SK-N-SH treated with all-trans-retinoic acid at 6 μM for 48 hours (cell line): ENCODE measurements around the gene TERC.

Experiments
- ATAC-seq: fragments of 200-7000 bp; cut with Tn5 transposase; 3 replicates; pipeline ENCODE4 v1.9.1; 2020; ENCODE audit warnings: mild to moderate bottlenecking, moderate library complexity
- ARNTL ChIP-seq: fragments of 450-650 bp; formaldehyde crosslinking; IDR thresholded peaks from 2 replicates; pipeline ENCODE4 v1.5.0; 2020; ENCODE audit warnings: low read depth, mild to moderate bottlenecking, moderate library complexity, borderline replicate concordance
- BACH2 ChIP-seq: fragments of 250-450 bp; sonication (Bioruptor Pico); IDR thresholded peaks from 2 replicates; pipeline ENCODE4 v1.9.0; 2021; ENCODE audit warnings: mild to moderate bottlenecking, borderline replicate concordance
- CREB5 ChIP-seq: fragments of 250-450 bp; sonication (Bioruptor Pico); IDR thresholded peaks from 2 replicates; pipeline ENCODE4 v1.5.1; 2020; ENCODE audit warnings: low read depth, mild to moderate bottlenecking, moderate library complexity
- ESRRG ChIP-seq: fragments of 250-450 bp; sonication (Bioruptor Pico); IDR thresholded peaks from 2 replicates; pipeline ENCODE4 v1.6.1; 2021; ENCODE audit warnings: mild to moderate bottlenecking
- GLIS3 ChIP-seq: fragments of 250-450 bp; sonication (Bioruptor Pico); IDR thresholded peaks from 2 replicates; pipeline ENCODE4 v1.5.0; 2020; ENCODE audit warnings: mild to moderate bottlenecking, moderate library complexity
- OSR1 ChIP-seq: fragments of 250-450 bp; sonication (Bioruptor Pico); IDR thresholded peaks from 2 replicates; pipeline ENCODE4 v1.8.0; 2022; ENCODE audit warnings: moderate library complexity, mild to moderate bottlenecking, inconsistent platforms
- POU6F1 ChIP-seq: fragments of 250-450 bp; sonication (Bioruptor Pico); IDR thresholded peaks from 2 replicates; pipeline ENCODE4 v1.8.0; 2021; ENCODE audit warnings: low read depth, mild to moderate bottlenecking, moderate library complexity, borderline replicate concordance
- PPARA ChIP-seq: fragments of 250-450 bp; sonication (Bioruptor Pico); IDR thresholded peaks from 2 replicates; pipeline ENCODE4 v1.5.0; 2020; ENCODE audit warnings: mild to moderate bottlenecking, borderline replicate concordance
- RARB ChIP-seq: fragments of 250-450 bp; sonication (Bioruptor Pico); IDR thresholded peaks from 2 replicates; pipeline ENCODE4 v1.8.0; 2021; ENCODE audit warnings: mild to moderate bottlenecking, moderate library complexity
- TCF4 ChIP-seq: fragments of 250-450 bp; sonication (Bioruptor Pico); IDR thresholded peaks from 2 replicates; pipeline ENCODE4 v1.8.0; 2021; ENCODE audit warnings: mild to moderate bottlenecking, moderate library complexity, borderline replicate concordance
- TOX ChIP-seq: fragments of 250-450 bp; sonication (Bioruptor Pico); IDR thresholded peaks from 2 replicates; pipeline ENCODE4 v1.8.0; 2021; ENCODE audit warnings: mild to moderate bottlenecking, moderate library complexity, borderline replicate concordance
- TSHZ2 ChIP-seq: fragments of 250-450 bp; sonication (Bioruptor Pico); IDR thresholded peaks from 2 replicates; pipeline ENCODE4 v1.5.0; 2020; ENCODE audit warnings: mild to moderate bottlenecking, moderate library complexity
- ZFP3 ChIP-seq: fragments of 250-450 bp; sonication (Bioruptor Pico); IDR thresholded peaks from 2 replicates; pipeline ENCODE4 v1.5.0; 2020; ENCODE audit warnings: mild to moderate bottlenecking, moderate library complexity
- ZNF565 ChIP-seq: fragments of 450-650 bp; formaldehyde crosslinking; conservative IDR thresholded peaks from 2 replicates; pipeline ENCODE4 v1.5.0; 2020; ENCODE audit warnings: low read depth, mild to moderate bottlenecking, moderate library complexity
- ZNF70 ChIP-seq: fragments of 450-650 bp; formaldehyde crosslinking; IDR thresholded peaks from 2 replicates; pipeline ENCODE4 v1.5.0; 2020; ENCODE audit warnings: mild to moderate bottlenecking, moderate library complexity
- ZNF8 ChIP-seq: fragments of 450-650 bp; formaldehyde crosslinking; IDR thresholded peaks from 2 replicates; pipeline ENCODE4 v1.5.0; 2020; ENCODE audit warnings: mild to moderate bottlenecking, moderate library complexity
- TF ChIP-seq, protein P1 (sequence below): fragments of 250-450 bp; sonication (Bioruptor Pico); IDR thresholded peaks from 2 replicates; pipeline ENCODE4 v1.5.1; 2021; ENCODE audit warnings: mild to moderate bottlenecking, moderate library complexity

TERC gene

DNA sequence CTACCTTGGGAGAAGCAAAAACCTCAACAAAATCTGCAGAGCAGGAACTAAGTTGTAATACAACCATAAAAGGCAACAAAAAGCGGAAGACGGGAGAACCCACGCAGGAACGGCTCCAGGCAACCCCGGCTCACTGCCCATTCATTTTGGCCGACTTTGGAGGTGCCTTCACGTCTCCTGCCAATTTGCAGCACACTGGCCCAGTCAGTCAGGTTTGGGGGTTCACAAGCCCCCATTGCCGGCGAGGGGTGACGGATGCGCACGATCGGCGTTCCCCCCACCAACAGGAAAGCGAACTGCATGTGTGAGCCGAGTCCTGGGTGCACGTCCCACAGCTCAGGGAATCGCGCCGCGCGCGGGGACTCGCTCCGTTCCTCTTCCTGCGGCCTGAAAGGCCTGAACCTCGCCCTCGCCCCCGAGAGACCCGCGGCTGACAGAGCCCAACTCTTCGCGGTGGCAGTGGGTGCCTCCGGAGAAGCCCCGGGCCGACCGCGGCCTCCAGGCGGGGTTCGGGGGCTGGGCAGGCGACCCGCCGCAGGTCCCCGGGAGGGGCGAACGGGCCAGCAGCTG, 463 bp downstream of the TERC start:
- no peak for TF ChIP-seq ZNF8
- no peak for TF ChIP-seq ESRRG (CRISPR knock-in tag)
- TF ChIP-seq POU6F1: no peak
- TF ChIP-seq ZNF565 (CRISPR knock-in tag): 0 out of 2 replicates have a peak, but pooled peaks have one; percentile 18
- ATAC-seq: peak; percentile 32

DNA sequence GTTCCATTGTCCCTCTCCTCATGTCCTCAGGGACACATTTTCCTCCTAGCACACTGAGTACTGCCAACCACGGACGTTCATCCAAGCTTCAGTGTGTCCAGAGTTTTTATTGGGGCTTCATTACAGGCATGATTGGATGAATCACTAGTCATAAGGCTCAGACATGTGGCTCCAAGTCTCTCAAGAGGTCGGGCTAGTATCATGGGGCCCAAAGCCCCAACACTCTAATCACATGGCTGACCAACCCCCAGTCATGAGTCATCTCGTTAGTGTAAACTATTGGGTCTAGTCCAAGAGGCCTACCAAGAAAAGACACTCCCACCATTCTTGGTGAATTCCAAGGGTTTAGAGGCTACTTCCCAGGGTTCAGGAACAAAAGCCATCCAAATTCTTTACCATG, 4.4 kb downstream of the TERC start:
- ATAC-seq: no peak
- no peak for TF ChIP-seq ZNF70 (CRISPR knock-in tag)
- TF ChIP-seq ARNTL (CRISPR knock-in tag): no peak

GRCh38 chr3:169759256-169759655, 5.6 kb downstream of the TERC start:
- ATAC-seq: no peak
- TF ChIP-seq ZNF565 (CRISPR knock-in tag) (no peak), POU6F1 (no peak), ZFP3 (CRISPR knock-in tag) (no peak), TCF4 (no peak), RARB (no peak), ZNF8 (no peak), ZNF70 (CRISPR knock-in tag) (no peak), TOX (no peak), GLIS3 (CRISPR knock-in tag) (no peak)

GRCh38 chr3:169758359-169758994, 6.4 kb downstream of the TERC start:
- no peak for TF ChIP-seq BACH2 (CRISPR knock-in tag)
- no peak for TF ChIP-seq ZNF565 (CRISPR knock-in tag)
- TF ChIP-seq ZNF8: no peak
- TF ChIP-seq ZNF70 (CRISPR knock-in tag): no peak
- no peak for TF ChIP-seq OSR1 (CRISPR knock-in tag)
- no peak for TF ChIP-seq CREB5 (CRISPR knock-in tag)
- no peak for TF ChIP-seq PPARA
- ATAC-seq: no peak

- no peak for TF ChIP-seq GLIS3 (CRISPR knock-in tag)
- no peak for TF ChIP-seq RARB
- no peak for TF ChIP-seq ZNF8
- no peak for TF ChIP-seq CREB5 (CRISPR knock-in tag)
- TF ChIP-seq, protein P1, sequence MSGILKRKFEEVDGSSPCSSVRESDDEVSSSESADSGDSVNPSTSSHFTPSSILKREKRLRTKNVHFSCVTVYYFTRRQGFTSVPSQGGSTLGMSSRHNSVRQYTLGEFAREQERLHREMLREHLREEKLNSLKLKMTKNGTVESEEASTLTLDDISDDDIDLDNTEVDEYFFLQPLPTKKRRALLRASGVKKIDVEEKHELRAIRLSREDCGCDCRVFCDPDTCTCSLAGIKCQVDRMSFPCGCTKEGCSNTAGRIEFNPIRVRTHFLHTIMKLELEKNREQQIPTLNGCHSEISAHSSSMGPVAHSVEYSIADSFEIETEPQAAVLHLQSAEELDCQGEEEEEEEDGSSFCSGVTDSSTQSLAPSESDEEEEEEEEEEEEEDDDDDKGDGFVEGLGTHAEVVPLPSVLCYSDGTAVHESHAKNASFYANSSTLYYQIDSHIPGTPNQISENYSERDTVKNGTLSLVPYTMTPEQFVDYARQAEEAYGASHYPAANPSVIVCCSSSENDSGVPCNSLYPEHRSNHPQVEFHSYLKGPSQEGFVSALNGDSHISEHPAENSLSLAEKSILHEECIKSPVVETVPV (CRISPR knock-in tag): no peak
- TF ChIP-seq PPARA: no peak
- TF ChIP-seq TSHZ2 (CRISPR knock-in tag): no peak
- TF ChIP-seq OSR1 (CRISPR knock-in tag): no peak
- no peak for TF ChIP-seq ZFP3 (CRISPR knock-in tag)
- TF ChIP-seq, all 23 proteins: peak for 0
- ATAC-seq: no peak
Measured at GRCh38 chr3:169755488-169755887, 9.4 kb downstream of the TERC start.
